ENCODE measurements around the gene TBC1D2B. TPM values are rescaled to one million over a fixed set of nuclear protein-coding genes. Genes with fewer than 3 reads are reported as not detected.
A peak's percentile ranks its signal among the peaks of the same experiment; 100 is the strongest.
"Not testable (repeated sequence)": the region's sequence is repeated elsewhere in the genome, so short reads cannot be mapped to it uniquely, and the experiment has no call there.

The TBC1D2B gene
- total and polyA plus RNA-seq, 4 donors: 8.4 to 119 (median 22.0) TPM

DNA sequence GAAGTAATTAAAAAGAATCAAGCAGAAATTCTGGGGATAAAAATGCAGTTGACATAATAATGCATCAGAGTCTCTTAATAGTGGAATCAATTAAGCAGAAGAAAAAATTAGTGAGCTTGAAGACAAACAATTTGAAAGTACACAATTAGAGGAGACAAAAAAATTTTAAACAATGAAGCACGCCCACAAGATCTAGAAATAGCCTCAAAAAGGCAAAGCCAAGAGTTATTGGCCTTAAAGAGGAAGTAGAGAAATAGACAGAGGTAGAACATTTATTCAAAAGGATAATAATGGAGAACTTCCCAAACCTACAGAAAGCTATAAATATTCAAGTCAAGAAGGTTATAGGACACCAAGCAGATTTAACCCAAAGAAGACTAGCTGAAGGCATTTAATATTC is 113.3 kb downstream of the TBC1D2B start (continued):
- TF ChIP-seq, protein P1, sequence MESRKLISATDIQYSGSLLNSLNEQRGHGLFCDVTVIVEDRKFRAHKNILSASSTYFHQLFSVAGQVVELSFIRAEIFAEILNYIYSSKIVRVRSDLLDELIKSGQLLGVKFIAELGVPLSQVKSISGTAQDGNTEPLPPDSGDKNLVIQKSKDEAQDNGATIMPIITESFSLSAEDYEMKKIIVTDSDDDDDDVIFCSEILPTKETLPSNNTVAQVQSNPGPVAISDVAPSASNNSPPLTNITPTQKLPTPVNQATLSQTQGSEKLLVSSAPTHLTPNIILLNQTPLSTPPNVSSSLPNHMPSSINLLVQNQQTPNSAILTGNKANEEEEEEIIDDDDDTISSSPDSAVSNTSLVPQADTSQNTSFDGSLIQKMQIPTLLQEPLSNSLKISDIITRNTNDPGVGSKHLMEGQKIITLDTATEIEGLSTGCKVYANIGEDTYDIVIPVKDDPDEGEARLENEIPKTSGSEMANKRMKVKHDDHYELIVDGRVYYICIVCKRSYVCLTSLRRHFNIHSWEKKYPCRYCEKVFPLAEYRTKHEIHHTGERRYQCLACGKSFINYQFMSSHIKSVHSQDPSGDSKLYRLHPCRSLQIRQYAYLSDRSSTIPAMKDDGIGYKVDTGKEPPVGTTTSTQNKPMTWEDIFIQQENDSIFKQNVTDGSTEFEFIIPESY (IDR thresholded peaks at IDR 0.05): no peak
- no peak for TF ChIP-seq SP1 (IDR thresholded peaks at IDR 0.05)

DNA sequence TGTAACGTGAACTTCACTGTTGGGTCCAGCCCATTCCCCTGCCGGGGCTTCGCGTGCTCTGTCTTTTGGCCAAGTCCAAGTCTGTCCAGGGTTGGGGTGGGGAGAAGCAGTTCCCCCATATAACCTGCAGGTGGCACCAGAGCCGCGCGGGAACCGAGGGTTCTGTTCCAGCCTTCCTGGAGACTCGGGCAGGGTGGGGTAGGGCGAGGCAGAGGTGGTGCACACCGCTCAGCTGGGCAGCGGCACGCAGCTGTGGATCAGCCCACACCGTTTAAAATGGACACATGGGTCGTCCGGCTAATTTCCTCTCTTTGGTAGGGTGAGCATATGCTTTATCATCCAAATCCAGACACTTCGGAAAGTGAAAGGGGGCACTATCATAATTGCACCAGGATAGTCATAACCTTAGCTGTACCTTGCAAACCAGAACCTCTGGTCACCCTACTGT is 118.1 kb downstream of the TBC1D2B start:
- peak overlapping the region in 1 of 3 donors; percentile 19 for H3K4me3 ChIP-seq (ENCODE audit: low read depth in 1 of 3, low read length in 3 of 3)
- H3K9me3 ChIP-seq (ENCODE audit: control insufficient read depth in 4 of 4, low read length in 3 of 4): no peaks in the 10 kb centered on the region
- no peaks in the 10 kb centered on the region for H3K27me3 ChIP-seq (ENCODE audit: control insufficient read depth in 4 of 4, insufficient read depth in 4 of 4, low read length in 3 of 4)
- H3K9ac ChIP-seq (ENCODE audit: low read depth in 1 of 2, low read length in 2 of 2): peak overlapping the region in 1 of 2 donors; percentile 21
- 5% methylated on average over 17 of the region's 17 CpGs for whole genome bisulfite sequencing
- no peaks in the 10 kb centered on the region for H3K36me3 ChIP-seq (ENCODE audit: control insufficient read depth in 4 of 4, insufficient read depth in 3 of 4, low read depth in 1 of 4, low read length in 3 of 4)
- H3K27ac ChIP-seq (ENCODE audit: low read depth in 1 of 2, low read length in 2 of 2): no peak overlapping the region
- H3K4me1 ChIP-seq (ENCODE audit: control insufficient read depth in 4 of 4, insufficient read depth in 4 of 4, low read length in 3 of 4): no peaks in the 10 kb centered on the region
- DNase-seq (ENCODE audit: low spot score): peak; percentile 88
- TF ChIP-seq FOXA2 (IDR thresholded peaks at IDR 0.05) (no peak), HNF4A (conservative IDR thresholded peaks at IDR 0.05) (peak in 1 of 2 donors; percentile 29), RAD21 (IDR thresholded peaks at IDR 0.05) (peak; percentile 93 to 97)
- TF ChIP-seq, protein P2, sequence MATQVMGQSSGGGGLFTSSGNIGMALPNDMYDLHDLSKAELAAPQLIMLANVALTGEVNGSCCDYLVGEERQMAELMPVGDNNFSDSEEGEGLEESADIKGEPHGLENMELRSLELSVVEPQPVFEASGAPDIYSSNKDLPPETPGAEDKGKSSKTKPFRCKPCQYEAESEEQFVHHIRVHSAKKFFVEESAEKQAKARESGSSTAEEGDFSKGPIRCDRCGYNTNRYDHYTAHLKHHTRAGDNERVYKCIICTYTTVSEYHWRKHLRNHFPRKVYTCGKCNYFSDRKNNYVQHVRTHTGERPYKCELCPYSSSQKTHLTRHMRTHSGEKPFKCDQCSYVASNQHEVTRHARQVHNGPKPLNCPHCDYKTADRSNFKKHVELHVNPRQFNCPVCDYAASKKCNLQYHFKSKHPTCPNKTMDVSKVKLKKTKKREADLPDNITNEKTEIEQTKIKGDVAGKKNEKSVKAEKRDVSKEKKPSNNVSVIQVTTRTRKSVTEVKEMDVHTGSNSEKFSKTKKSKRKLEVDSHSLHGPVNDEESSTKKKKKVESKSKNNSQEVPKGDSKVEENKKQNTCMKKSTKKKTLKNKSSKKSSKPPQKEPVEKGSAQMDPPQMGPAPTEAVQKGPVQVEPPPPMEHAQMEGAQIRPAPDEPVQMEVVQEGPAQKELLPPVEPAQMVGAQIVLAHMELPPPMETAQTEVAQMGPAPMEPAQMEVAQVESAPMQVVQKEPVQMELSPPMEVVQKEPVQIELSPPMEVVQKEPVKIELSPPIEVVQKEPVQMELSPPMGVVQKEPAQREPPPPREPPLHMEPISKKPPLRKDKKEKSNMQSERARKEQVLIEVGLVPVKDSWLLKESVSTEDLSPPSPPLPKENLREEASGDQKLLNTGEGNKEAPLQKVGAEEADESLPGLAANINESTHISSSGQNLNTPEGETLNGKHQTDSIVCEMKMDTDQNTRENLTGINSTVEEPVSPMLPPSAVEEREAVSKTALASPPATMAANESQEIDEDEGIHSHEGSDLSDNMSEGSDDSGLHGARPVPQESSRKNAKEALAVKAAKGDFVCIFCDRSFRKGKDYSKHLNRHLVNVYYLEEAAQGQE (IDR thresholded peaks at IDR 0.05): no peak
- TF ChIP-seq, protein P3, sequence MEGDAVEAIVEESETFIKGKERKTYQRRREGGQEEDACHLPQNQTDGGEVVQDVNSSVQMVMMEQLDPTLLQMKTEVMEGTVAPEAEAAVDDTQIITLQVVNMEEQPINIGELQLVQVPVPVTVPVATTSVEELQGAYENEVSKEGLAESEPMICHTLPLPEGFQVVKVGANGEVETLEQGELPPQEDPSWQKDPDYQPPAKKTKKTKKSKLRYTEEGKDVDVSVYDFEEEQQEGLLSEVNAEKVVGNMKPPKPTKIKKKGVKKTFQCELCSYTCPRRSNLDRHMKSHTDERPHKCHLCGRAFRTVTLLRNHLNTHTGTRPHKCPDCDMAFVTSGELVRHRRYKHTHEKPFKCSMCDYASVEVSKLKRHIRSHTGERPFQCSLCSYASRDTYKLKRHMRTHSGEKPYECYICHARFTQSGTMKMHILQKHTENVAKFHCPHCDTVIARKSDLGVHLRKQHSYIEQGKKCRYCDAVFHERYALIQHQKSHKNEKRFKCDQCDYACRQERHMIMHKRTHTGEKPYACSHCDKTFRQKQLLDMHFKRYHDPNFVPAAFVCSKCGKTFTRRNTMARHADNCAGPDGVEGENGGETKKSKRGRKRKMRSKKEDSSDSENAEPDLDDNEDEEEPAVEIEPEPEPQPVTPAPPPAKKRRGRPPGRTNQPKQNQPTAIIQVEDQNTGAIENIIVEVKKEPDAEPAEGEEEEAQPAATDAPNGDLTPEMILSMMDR (IDR thresholded peaks at IDR 0.05; ENCODE audit: low read depth, low read length, missing input control): peak; percentile 96
- TF ChIP-seq, protein P4, sequence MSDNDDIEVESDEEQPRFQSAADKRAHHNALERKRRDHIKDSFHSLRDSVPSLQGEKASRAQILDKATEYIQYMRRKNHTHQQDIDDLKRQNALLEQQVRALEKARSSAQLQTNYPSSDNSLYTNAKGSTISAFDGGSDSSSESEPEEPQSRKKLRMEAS (IDR thresholded peaks at IDR 0.05): no peak

DNA sequence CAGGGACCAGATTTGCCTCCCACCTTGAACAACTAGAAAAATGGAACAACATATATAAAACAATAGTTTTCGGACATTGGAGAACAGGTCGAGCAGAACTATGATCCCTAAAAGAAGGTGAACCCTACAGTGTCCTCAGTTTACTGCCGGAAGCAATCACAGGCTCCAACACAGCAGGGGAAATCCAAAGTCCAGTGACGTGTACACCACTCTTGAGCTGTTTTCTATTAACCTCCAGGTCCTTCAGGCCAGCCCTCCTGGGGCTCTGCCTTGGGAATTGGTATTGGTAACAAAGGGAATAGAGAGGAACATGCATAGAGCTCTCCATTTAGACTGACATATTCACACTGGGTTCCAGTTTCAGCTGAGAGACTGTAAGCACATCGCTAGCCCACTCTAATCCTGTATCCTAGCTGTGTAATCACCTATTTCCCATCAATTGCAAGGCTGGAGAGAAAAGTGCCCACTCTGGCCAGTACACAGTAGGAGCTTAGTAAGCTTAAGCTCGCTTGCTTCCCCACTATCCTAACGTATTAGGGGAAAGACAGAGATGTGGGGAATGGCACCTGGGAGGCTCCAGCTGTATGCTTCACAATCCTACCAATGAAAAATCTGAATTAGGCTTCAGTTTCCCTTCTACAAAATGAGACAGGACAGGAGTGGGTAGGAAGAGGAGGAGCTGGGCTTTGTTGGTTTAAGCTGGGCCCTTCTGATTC is 118.6 kb downstream of the TBC1D2B start:
- H3K9ac ChIP-seq (ENCODE audit: low read depth in 1 of 2, low read length in 2 of 2): peak overlapping the region in 1 of 2 donors; percentile 21
- H3K27ac ChIP-seq (ENCODE audit: low read depth in 1 of 2, low read length in 2 of 2); DNase-seq (ENCODE audit: low spot score); H3K9me3 ChIP-seq (ENCODE audit: control insufficient read depth in 4 of 4, low read length in 3 of 4); H3K36me3 ChIP-seq (ENCODE audit: control insufficient read depth in 4 of 4, insufficient read depth in 3 of 4, low read depth in 1 of 4, low read length in 3 of 4); H3K4me3 ChIP-seq (ENCODE audit: low read depth in 1 of 3, low read length in 3 of 3); H3K27me3 ChIP-seq (ENCODE audit: control insufficient read depth in 4 of 4, insufficient read depth in 4 of 4, low read length in 3 of 4); H3K4me1 ChIP-seq (ENCODE audit: control insufficient read depth in 4 of 4, insufficient read depth in 4 of 4, low read length in 3 of 4): not testable (repeated sequence)
- peak in 1 of 2 donors; percentile 22 for TF ChIP-seq HNF4A (conservative IDR thresholded peaks at IDR 0.05)
- TF ChIP-seq, protein P3 (IDR thresholded peaks at IDR 0.05; ENCODE audit: low read depth, low read length, missing input control): peak; percentile 3
- WGBS: 53% methylated on average over 7 of the region's 7 CpGs

All from liver (tissue), 9 donors.